Left lung (tissue), 10 donors: ENCODE measurements around the gene POLR1A. TPM values are rescaled to one million over a fixed set of nuclear protein-coding genes. Genes with fewer than 3 reads are reported as not detected.

Source experiments
- ATAC-seq: fragments of 200-7000 bp; cut with Tn5 transposase; one replicate; pipeline ENCODE4 v1.9.1; 2020; ENCODE audit warnings: moderate library complexity
- DNase-seq, 4 donors: peaks; one replicate each; pipeline ENCODE4 v3.0.0-alpha.2; 2013 to 2020
- H3K27ac ChIP-seq, 2 donors: fragments of 200-600 bp; sonication (generic) in 1 of 2; one replicate each; pipeline versions ENCODE4 v1.5.0 to v1.8.0; 2020 to 2021
- H3K27me3 ChIP-seq, 2 donors: fragments of 200-600 bp; sonication (generic) in 1 of 2; one replicate each; pipeline versions ENCODE4 v1.5.0 to v1.8.0; 2020 to 2021
- H3K36me3 ChIP-seq, 2 donors: fragments of 200-600 bp; sonication (generic) in 1 of 2; one replicate each; pipeline versions ENCODE4 v1.5.0 to v1.8.0; 2020 to 2021
- H3K4me1 ChIP-seq, 2 donors: fragments of 200-600 bp; one replicate each; pipeline ENCODE4 v1.8.0; 2021
- H3K4me3 ChIP-seq, 2 donors: fragments of 200-600 bp; sonication (generic) in 1 of 2; one replicate each; pipeline versions ENCODE4 v1.5.0 to v1.8.0; 2020 to 2021; ENCODE audit warnings: mild to moderate bottlenecking in 1 of 2
- H3K9me3 ChIP-seq, 2 donors: fragments of 200-600 bp; sonication (generic) in 1 of 2; one replicate each; pipeline versions ENCODE4 v1.5.0 to v1.8.0; 2020 to 2021
- CTCF ChIP-seq, 2 donors: fragments of 200-600 bp; sonication (generic) in 1 of 2; IDR thresholded peaks; one replicate each; pipeline versions ENCODE4 v1.5.0 to v1.8.0; 2021; ENCODE audit warnings: antibody characterized with exemption in 2 of 2
- intact Hi-C, 2 donors: fragments of 100-400 bp; cut with DNase I; formaldehyde crosslinking; loops; one replicate each; pipeline versions ENCODE4 v1.11.2 to v1.14.2; 2022
- polyA plus RNA-seq, 6 donors: library from polyadenylated mRNA; unstranded; fragments of 120-200 nt; gene quantifications; one replicate each; pipeline ENCODE4 v1.2.1, GENCODE V29; 2013; ENCODE audit not compliant: insufficient read length in 6 of 6
- total RNA-seq, 2 donors: library from RNA; stranded (reverse); fragmentation: NEBNext Ultra II Directional; extraction: Animal tissue kit (Norgen Biotek cat#: 25700); gene quantifications; one replicate each; pipeline ENCODE4 v1.2.1, GENCODE V29; 2021
- donor health status: DM: no; HTN: yes; CAD: no.
- donor health status: DM: no; HTN: no; CAD: no.

POLR1A gene
- total and polyA plus RNA-seq, 8 donors = 18.6 to 34.7 (median 21.9) TPM

GRCh38 chr2:85971366-85971765 lies 134.3 kb downstream of the POLR1A start:
- Histone ChIP-seq H3K36me3 (no peaks in the 10 kb centered on the region), H3K4me1 (no peaks in the 10 kb centered on the region), H3K4me3 (no peak overlapping the region), H3K9me3 (no peaks in the 10 kb centered on the region), H3K27me3 (no peaks in the 10 kb centered on the region), H3K27ac (no peak overlapping the region)
- TF ChIP-seq CTCF (IDR thresholded peaks at IDR 0.05) = no peak
- ATAC-seq = no peak
- DNase-seq = no peak
- intact Hi-C loops = no loop called here

Other genes with a start within 250 kb of the POLR1A start
- gene ST3GAL5, start 216.9 kb downstream of the POLR1A start, total RNA-seq = 100 to 1,000 TPM in 1 of 2 donors, 10 to 100 TPM in 1; 58.4 to 102 TPM
- gene ST3GAL5, start 216.9 kb downstream of the POLR1A start, polyA plus RNA-seq = 100 to 1,000 TPM in 2 of 6 donors, 10 to 100 TPM in 4; 68.8 to 108 (median 93.9) TPM
- gene PTCD3, start 349 bp upstream of the POLR1A start, total RNA-seq = 10 to 100 TPM; 76.8 to 80.5 TPM
- 100 to 1,000 TPM; 121 to 175 (median 141) TPM for gene PTCD3, start 349 bp upstream of the POLR1A start, polyA plus RNA-seq
- 10 to 100 TPM; 66.8 to 79.7 TPM for gene IMMT, start 89.6 kb upstream of the POLR1A start, total RNA-seq
- 10 to 100 TPM; 73.2 to 94.1 (median 86.1) TPM for gene IMMT, start 89.6 kb upstream of the POLR1A start, polyA plus RNA-seq
- gene MRPL35, start 93.6 kb upstream of the POLR1A start, total RNA-seq = 10 to 100 TPM; 27.0 to 28.5 TPM
- gene MRPL35, start 93.6 kb upstream of the POLR1A start, polyA plus RNA-seq = 10 to 100 TPM; 29.6 to 40.2 (median 36.5) TPM
- gene REEP1, start 231.7 kb upstream of the POLR1A start, total RNA-seq = 1 to 10 TPM; 4.8 to 8.0 TPM
- gene REEP1, start 231.7 kb upstream of the POLR1A start, polyA plus RNA-seq = 10 to 100 TPM; 15.4 to 19.9 (median 18.9) TPM